B cell (primary cell): ENCODE measurements around the gene PEX11G. TPM values are rescaled to one million over a fixed set of nuclear protein-coding genes. Genes with fewer than 3 reads are reported as not detected.

ENCODE experiments used
- ATAC-seq: fragments of 200-7000 bp; cut with Tn5 transposase; one replicate; pipeline ENCODE4 v1.10.0; 2021; ENCODE audit warnings: low read depth, mild to moderate bottlenecking, moderate number of reproducible peaks, moderate library complexity
- CTCF ChIA-PET: fragments of 350-600 bp; sonication (Branson Sonifier 250); formaldehyde crosslinking; loops from one replicate; lab custom pipeline; 2021; ENCODE audit warnings: antibody characterized with exemption, inconsistent platforms; lab: Charles Lee
- POLR2A ChIA-PET: fragments of 350-600 bp; sonication (Branson Sonifier 250); formaldehyde crosslinking; loops from one replicate; lab custom pipeline; 2021; ENCODE audit warnings: antibody characterized with exemption; lab: Charles Lee
- DNase-seq: peaks from one replicate; pipeline ENCODE4 v3.0.0; 2013
- H2AFZ ChIP-seq: 2 replicates; pipeline ENCODE4 v1.6.1; 2012; ENCODE audit warnings: mild to moderate bottlenecking, low read depth, low read length; ENCODE audit not compliant: insufficient read depth, poor library complexity, severe bottlenecking
- H3K27ac ChIP-seq, 2 donors: 1 replicate in 1 of 2; 2 replicates in 1 of 2; pipeline ENCODE4 v1.5.1; 2012 to 2013; ENCODE audit warnings: low read length in 2 of 2, mild to moderate bottlenecking in 2 of 2, moderate library complexity in 1 of 2
- H3K27me3 ChIP-seq, 4 experiments: fragments of 200-600 bp in 1 of 4; sonication (generic) in 1 of 4; replicated peaks in 1 of 4; 1 replicate in 2 of 4; 2 replicates in 2 of 4; pipeline versions ENCODE4 v1.6.1 to v1.7.0; 2013 to 2016; ENCODE audit warnings: low read length in 3 of 4, mild to moderate bottlenecking in 2 of 4, mixed read lengths in 1 of 4, moderate library complexity in 1 of 4; ENCODE audit not compliant: insufficient read depth in 4 of 4, control insufficient read depth in 3 of 4; ENCODE audit errors: control extremely low read depth in 1 of 4
- H3K36me3 ChIP-seq, 2 experiments: replicated peaks in 1 of 2; 1 replicate in 1 of 2; 2 replicates in 1 of 2; pipeline versions ENCODE4 v1.6.1 to v1.7.1; 2013; ENCODE audit warnings: low read length in 1 of 2; ENCODE audit not compliant: insufficient read depth in 2 of 2, control insufficient read depth in 1 of 2; ENCODE audit errors: control extremely low read depth in 1 of 2, extremely low read depth in 1 of 2
- H3K4me1 ChIP-seq, 2 donors: fragments of 200-600 bp in 1 of 2; sonication (generic) in 1 of 2; 1 replicate in 1 of 2; 2 replicates in 1 of 2; pipeline versions ENCODE4 v1.5.1 to v1.6.1; 2013 to 2017; ENCODE audit warnings: low read length in 2 of 2; ENCODE audit not compliant: control insufficient read depth in 2 of 2, insufficient read depth in 2 of 2
- H3K4me2 ChIP-seq: replicated peaks from 2 replicates; pipeline ENCODE3; 2012; ENCODE audit warnings: mild to moderate bottlenecking, low read depth, low read length; ENCODE audit not compliant: poor library complexity, severe bottlenecking
- H3K4me3 ChIP-seq, 5 experiments: fragments of 200-600 bp in 1 of 5; sonication (generic) in 1 of 5; 1 replicate in 3 of 5; 2 replicates in 2 of 5; pipeline versions ENCODE4 v1.5.1 to v1.7.0; 2011 to 2016; ENCODE audit warnings: low read length in 4 of 5, mild to moderate bottlenecking in 4 of 5, low read depth in 2 of 5, control low read depth in 1 of 5, moderate library complexity in 1 of 5; ENCODE audit not compliant: insufficient read depth in 1 of 5; ENCODE audit errors: control extremely low read depth in 1 of 5, extremely low read depth in 1 of 5
- H3K79me2 ChIP-seq: fragments of 200-600 bp; sonication (generic); one replicate; pipeline ENCODE4 v1.6.0; 2016; ENCODE audit warnings: low read length; ENCODE audit not compliant: control insufficient read depth, insufficient read depth
- H3K9ac ChIP-seq: fragments of 200-600 bp; sonication (generic); 2 replicates; pipeline ENCODE4 v1.6.1; 2017; ENCODE audit warnings: mild to moderate bottlenecking, low read length, moderate library complexity
- H3K9me3 ChIP-seq, 3 donors: one replicate each; pipeline versions ENCODE4 v1.6.1 to v1.7.1; 2013; ENCODE audit warnings: low read length in 2 of 3; ENCODE audit not compliant: control insufficient read depth in 2 of 3, insufficient read depth in 1 of 3; ENCODE audit errors: control extremely low read depth in 1 of 3
- H4K20me1 ChIP-seq: 2 replicates; pipeline ENCODE4 v1.6.0; 2012; ENCODE audit warnings: mild to moderate bottlenecking, low read length; ENCODE audit not compliant: insufficient read depth, control insufficient read depth, poor library complexity, severe bottlenecking
- H3K27ac Mint-ChIP-seq: one replicate; pipeline ENCODE4 v1.8.0; 2021; ENCODE audit warnings: mixed read lengths
- H3K27me3 Mint-ChIP-seq: one replicate; pipeline ENCODE4 v1.8.0; 2021; ENCODE audit warnings: mixed read lengths
- H3K4me1 Mint-ChIP-seq: one replicate; pipeline ENCODE4 v1.8.0; 2021; ENCODE audit warnings: mixed read lengths
- H3K4me3 Mint-ChIP-seq: one replicate; pipeline ENCODE4 v1.8.0; 2021; ENCODE audit warnings: mixed read lengths
- H3K9me3 Mint-ChIP-seq: one replicate; pipeline ENCODE4 v1.8.0; 2022; ENCODE audit warnings: mixed read lengths; ENCODE audit not compliant: insufficient read depth
- CTCF ChIP-seq: fragments of 200-600 bp; IDR thresholded peaks from one replicate; pipeline ENCODE4 v1.8.0; 2022; ENCODE audit warnings: antibody characterized with exemption, mild to moderate bottlenecking
- EZH2 ChIP-seq: IDR thresholded peaks from 2 replicates; pipeline ENCODE4 v1.6.1; 2012; ENCODE audit warnings: borderline replicate concordance, low read depth, mild to moderate bottlenecking, moderate library complexity, low read length; ENCODE audit not compliant: insufficient read depth, poor library complexity, severe bottlenecking
- WGBS: methylation state at CpG from one replicate; pipeline ENCODE4 v1.1.5; 2013; ENCODE audit warnings: missing lambda C conversion rate; ENCODE audit not compliant: insufficient coverage; 5-methylcytosine and 5-hydroxymethylcytosine counted together
- intact Hi-C: fragments of 100-400 bp; cut with micrococcal nuclease; formaldehyde crosslinking; loops from one replicate; pipeline ENCODE4 v1.10.0; 2022
- polyA plus RNA-seq: library from polyadenylated mRNA; depleted of rRNA; stranded (reverse); fragments of >200 nt; gene quantifications from 2 replicates; pipeline ENCODE4 v1.2.3, GENCODE V29; 2012
- total RNA-seq, 2 donors: library from RNA; stranded (reverse); fragments of 120-200 nt in 1 of 2; gene quantifications; 1 replicate in 1 of 2; 2 replicates in 1 of 2; pipeline versions ENCODE4 v1.2.3 to v1.2.4, GENCODE V29; 2013 to 2022

The PEX11G gene
- total and polyA plus RNA-seq, 2 donors (not counting 1 experiment from before 2014, with no cell fraction given), result 0.40 to 0.62 TPM

DNA sequence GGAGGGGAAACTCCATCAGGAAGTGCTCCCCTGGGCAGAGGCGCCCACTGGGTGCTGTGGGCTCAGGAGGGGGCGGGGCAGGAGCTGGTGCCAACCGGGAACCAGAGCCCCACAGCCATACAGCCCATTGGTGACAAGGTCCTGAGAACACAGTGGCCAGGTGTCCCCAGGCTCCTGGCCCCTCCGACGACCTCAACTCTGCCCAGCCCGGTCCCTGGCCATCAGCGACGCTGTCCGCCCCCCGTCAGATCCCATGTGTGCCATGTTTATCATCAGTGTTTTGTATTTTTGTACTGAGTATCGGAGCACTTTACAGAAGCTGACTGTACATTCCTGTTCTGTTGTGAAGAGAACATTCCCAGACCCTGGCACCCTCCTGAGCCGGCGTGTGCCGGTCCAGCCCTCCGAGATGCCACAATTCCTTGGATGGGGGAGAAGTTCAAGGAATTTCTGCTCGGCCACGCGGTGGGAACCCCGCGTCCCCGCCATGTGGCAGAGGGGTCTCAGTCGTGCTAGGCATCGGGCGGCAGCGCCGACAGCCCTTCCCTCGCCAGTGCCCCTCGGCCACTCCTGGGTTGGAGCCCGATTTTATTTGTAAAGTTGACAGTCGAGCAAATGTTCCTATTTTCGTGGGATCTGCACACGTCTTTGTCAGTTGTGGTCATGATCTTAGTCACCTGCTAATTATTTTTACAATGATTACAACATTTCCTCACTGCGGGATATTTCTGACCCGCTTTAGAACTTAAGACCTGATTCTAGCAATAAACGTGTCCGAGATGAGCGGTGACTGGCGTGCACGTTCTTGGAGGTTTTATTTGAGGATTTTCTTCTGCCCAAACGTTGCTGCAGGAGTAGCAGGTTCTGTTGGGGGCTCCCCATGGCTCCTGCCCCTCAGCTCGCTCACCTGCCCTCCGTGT, 16.9 kb downstream of the PEX11G start:
- DNase-seq (peak; percentile 36), ATAC-seq (no peak)
- ChIA-PET POLR2A (no interaction called here), CTCF (no interaction called here)
- Mint-ChIP-seq H3K27ac (peak overlapping the region; percentile 92), H3K27me3 (no peaks in the 10 kb centered on the region), H3K4me3 (no peak overlapping the region), H3K9me3 (no peaks in the 10 kb centered on the region), H3K4me1 (peaks cover 19% of the 10 kb centered on the region)
- 93% methylated on average over 34 of the region's 42 CpGs for WGBS
- no peaks in the 10 kb centered on the region for H3K27me3 ChIP-seq
- peak overlapping the region in 1 of 2 donors; percentile 54 for H3K27ac ChIP-seq
- no peak for TF ChIP-seq EZH2
- no peak for TF ChIP-seq CTCF
- intact Hi-C loops, result no loop called here
- no peak overlapping the region for H3K9ac ChIP-seq
- H3K4me1 ChIP-seq, result peaks cover 5 to 25% of the 10 kb centered on the region in 2 donors
- no peaks in the 10 kb centered on the region for H3K9me3 ChIP-seq
- H4K20me1 ChIP-seq, result peaks cover 97% of the 10 kb centered on the region
- no peaks in the 10 kb centered on the region for H3K79me2 ChIP-seq
- no peak overlapping the region for H3K4me2 ChIP-seq
- no peak overlapping the region for H2AFZ ChIP-seq
- H3K36me3 ChIP-seq, result peaks cover 5 to 54% of the 10 kb centered on the region in 2 experiments
- no peak overlapping the region for H3K4me3 ChIP-seq
